ENCODE measurements around the gene TEAD1. TPM values are rescaled to one million over a fixed set of nuclear protein-coding genes. Genes with fewer than 3 reads are reported as not detected.

Gene TEAD1
- polyA plus RNA-seq, 1 donor (not counting 4 experiments of a cell fraction or from before 2014, with no cell fraction given): 32.7 TPM

- Histone ChIP-seq H4K20me1 (ENCODE audit: control insufficient read depth, extremely low read depth, insufficient read depth, low read length) (no peaks in the 10 kb centered on the region), H2AFZ (ENCODE audit: control insufficient read depth, low read length) (no peak overlapping the region), H3K9me3 (ENCODE audit: control insufficient read depth, low read depth, low read length) (no peaks in the 10 kb centered on the region), H3K4me3 (ENCODE audit: control insufficient read depth in 2 of 3, extremely low read depth in 1 of 3, insufficient read depth in 2 of 3, low read depth in 1 of 3, low read length in 3 of 3) (no peak overlapping the region), H3K27me3 (ENCODE audit: control insufficient read depth, extremely low read depth, insufficient read depth, low read length) (no peaks in the 10 kb centered on the region), H3K4me1 (ENCODE audit: control insufficient read depth, extremely low read depth, insufficient read depth, low read length) (no peaks in the 10 kb centered on the region), H3K36me3 (ENCODE audit: control insufficient read depth in 2 of 2, extremely low read depth in 1 of 2, insufficient read depth in 2 of 2, low read length in 2 of 2) (peaks cover 3 to 7% of the 10 kb centered on the region in 2 experiments), H3K9ac (ENCODE audit: control insufficient read depth, extremely low read depth, insufficient read depth, low read length) (no peak overlapping the region), H3K4me2 (ENCODE audit: control insufficient read depth, extremely low read depth, insufficient read depth, low read depth, low read length) (no peak overlapping the region), H3K27ac (ENCODE audit: control insufficient read depth, insufficient read depth, low read length) (no peak overlapping the region), H3K9me1 (ENCODE audit: control insufficient read depth, extremely low read depth, insufficient read depth, low read length) (no peaks in the 10 kb centered on the region), H3K79me2 (ENCODE audit: control insufficient read depth, insufficient read depth, low read length) (peaks cover 2% of the 10 kb centered on the region)
- FAIRE-seq (no peak), DNase-seq (ENCODE audit: low read depth, low spot score) (no peak)
- dilution Hi-C loops (cut with MboI; ENCODE audit: extremely low pct_ligation_motif_present, low sequenced_read_pairs): no loop called here
- TF ChIP-seq EZH2 (IDR thresholded peaks at IDR 0.05; ENCODE audit: low read length) (no peak), CTCF (optimal IDR thresholded peaks at IDR 0.05 in 1 of 3, IDR thresholded peaks at IDR 0.05 in 1 of 3, conservative IDR thresholded peaks at IDR 0.05 in 1 of 3; ENCODE audit: extremely low read depth in 1 of 3, insufficient read depth in 2 of 3, low read length in 3 of 3) (no peak)
These were observed 197.0 kb downstream of the TEAD1 start for GRCh38 chr11:12871241-12871640.

GRCh38 chr11:12871788-12872321, 197.6 kb downstream of the TEAD1 start:
- no peaks in the 10 kb centered on the region for H3K27me3 ChIP-seq (ENCODE audit: control insufficient read depth, extremely low read depth, insufficient read depth, low read length)
- DNase-seq (ENCODE audit: low read depth, low spot score) (no peak), FAIRE-seq (no peak)
- H3K4me3 ChIP-seq (ENCODE audit: control insufficient read depth in 2 of 3, extremely low read depth in 1 of 3, insufficient read depth in 2 of 3, low read depth in 1 of 3, low read length in 3 of 3): no peak overlapping the region
- H3K9me1 ChIP-seq (ENCODE audit: control insufficient read depth, extremely low read depth, insufficient read depth, low read length): no peaks in the 10 kb centered on the region
- H3K27ac ChIP-seq (ENCODE audit: control insufficient read depth, insufficient read depth, low read length): no peak overlapping the region
- H3K4me2 ChIP-seq (ENCODE audit: control insufficient read depth, extremely low read depth, insufficient read depth, low read depth, low read length): no peak overlapping the region
- H3K4me1 ChIP-seq (ENCODE audit: control insufficient read depth, extremely low read depth, insufficient read depth, low read length): no peaks in the 10 kb centered on the region
- dilution Hi-C loops (cut with MboI; ENCODE audit: extremely low pct_ligation_motif_present, low sequenced_read_pairs): no loop called here
- no peak overlapping the region for H3K9ac ChIP-seq (ENCODE audit: control insufficient read depth, extremely low read depth, insufficient read depth, low read length)
- peaks cover 4% of the 10 kb centered on the region for H3K79me2 ChIP-seq (ENCODE audit: control insufficient read depth, insufficient read depth, low read length)
- H3K36me3 ChIP-seq (ENCODE audit: control insufficient read depth in 2 of 2, extremely low read depth in 1 of 2, insufficient read depth in 2 of 2, low read length in 2 of 2): peaks cover 7 to 13% of the 10 kb centered on the region in 2 experiments
- H4K20me1 ChIP-seq (ENCODE audit: control insufficient read depth, extremely low read depth, insufficient read depth, low read length): no peaks in the 10 kb centered on the region
- H3K9me3 ChIP-seq (ENCODE audit: control insufficient read depth, low read depth, low read length): no peaks in the 10 kb centered on the region
- TF ChIP-seq CTCF (optimal IDR thresholded peaks at IDR 0.05 in 1 of 3, IDR thresholded peaks at IDR 0.05 in 1 of 3, conservative IDR thresholded peaks at IDR 0.05 in 1 of 3; ENCODE audit: extremely low read depth in 1 of 3, insufficient read depth in 2 of 3, low read length in 3 of 3): no peak
- TF ChIP-seq EZH2 (IDR thresholded peaks at IDR 0.05; ENCODE audit: low read length): no peak
- H2AFZ ChIP-seq (ENCODE audit: control insufficient read depth, low read length): no peak overlapping the region
